Right ventricle myocardium superior (tissue), 1 donor: Measurements from ENCODE around the gene THEM5. TPM values are rescaled to one million over a fixed set of nuclear protein-coding genes. Genes with fewer than 3 reads are reported as not detected.
"Not testable (repeated sequence)": the region's sequence is repeated elsewhere in the genome, so short reads cannot be mapped to it uniquely, and the experiment has no call there.

ENCODE experiments used
- ATAC-seq: fragments of 200-7000 bp; cut with Tn5 transposase; one replicate; pipeline ENCODE4 v1.9.1; 2020; ENCODE audit warnings: mild to moderate bottlenecking; ENCODE audit not compliant: poor library complexity
- DNase-seq: peaks from one replicate; pipeline ENCODE4 v3.0.0-alpha.2; 2020
- intact Hi-C: fragments of 100-400 bp; cut with DNase I; formaldehyde crosslinking; loops from one replicate; pipeline ENCODE4 v1.11.2; 2022
- long read RNA-seq: library from polyadenylated mRNA; unstranded; transcript quantifications from one replicate; pipeline ENCODE4 v2.0.0, GENCODE V29; 2021
- total RNA-seq: library from RNA; stranded (reverse); fragmentation: NEBNext Ultra II Directional; extraction: Animal tissue kit (Norgen Biotek cat#: 25700); gene quantifications from one replicate; pipeline ENCODE4 v1.2.1, GENCODE V29; 2021
- donor health status: DM: no; HTN: yes; CAD: no; lungs with severe emphysema.

The THEM5 gene
- not detected for total RNA-seq
- long read RNA-seq = 0 reads

- no peak for ATAC-seq
- DNase-seq = no peak
- intact Hi-C loops = no loop called here
Observed at GRCh38 chr1:151853411-151853943, at the start of gene THEM5. Gene THEM5, minus strand, starts transcription at chr1:151853712. Its CDS starts 147 bp downstream, at chr1:151853565.

- DNase-seq (no peak), ATAC-seq (no peak)
- intact Hi-C loops = no loop called here
Observed at GRCh38 chr1:151902858-151903257, 49.3 kb upstream of the THEM5 start.

- DNase-seq, ATAC-seq, intact Hi-C loops: not testable (repeated sequence)
Observed at GRCh38 chr1:151900804-151901203, 47.3 kb upstream of the THEM5 start.

GRCh38 chr1:151898519-151898991 is 45.0 kb upstream of the THEM5 start:
- ATAC-seq (peak; percentile 10), DNase-seq (no peak)
- intact Hi-C loops = no loop called here

GRCh38 chr1:151897991-151898431 is 44.5 kb upstream of the THEM5 start:
- ATAC-seq = peak; percentile 12
- intact Hi-C loops = no loop called here

GRCh38 chr1:151893176-151893924 is 39.8 kb upstream of the THEM5 start:
- intact Hi-C loops = no loop called here
- ATAC-seq (no peak), DNase-seq (no peak)

More at GRCh38 chr1:151897991-151898431, 44.5 kb upstream of the THEM5 start:
- DNase-seq = no peak

GRCh38 chr1:151892190-151892589 is 38.7 kb upstream of the THEM5 start:
- ATAC-seq = no peak
- no peak for DNase-seq
- intact Hi-C loops = no loop called here

GRCh38 chr1:151891512-151891911 is 38.0 kb upstream of the THEM5 start:
- intact Hi-C loops = no loop called here
- ATAC-seq = no peak
- DNase-seq = no peak

GRCh38 chr1:151888972-151889570 is 35.6 kb upstream of the THEM5 start:
- no peak for DNase-seq
- intact Hi-C loops = no loop called here
- no peak for ATAC-seq

- intact Hi-C loops = no loop called here
- no peak for DNase-seq
- ATAC-seq = no peak
Observed at GRCh38 chr1:151887028-151887427, 33.5 kb upstream of the THEM5 start.

GRCh38 chr1:151885479-151885878 is 32.0 kb upstream of the THEM5 start:
- intact Hi-C loops = no loop called here
- no peak for ATAC-seq

GRCh38 chr1:151884879-151885278 is 31.4 kb upstream of the THEM5 start:
- DNase-seq, intact Hi-C loops, ATAC-seq: not testable (repeated sequence)

More at GRCh38 chr1:151885479-151885878, 32.0 kb upstream of the THEM5 start:
- DNase-seq = no peak

- DNase-seq, ATAC-seq, intact Hi-C loops: not testable (repeated sequence)
Observed at GRCh38 chr1:151884445-151884844, 30.9 kb upstream of the THEM5 start.

GRCh38 chr1:151883898-151884297 is 30.4 kb upstream of the THEM5 start:
- intact Hi-C loops, ATAC-seq, DNase-seq: not testable (repeated sequence)

GRCh38 chr1:151882918-151883317 is 29.4 kb upstream of the THEM5 start:
- not testable (repeated sequence) for ATAC-seq, DNase-seq

GRCh38 chr1:151882466-151882865 is 29.0 kb upstream of the THEM5 start:
- DNase-seq (no peak), ATAC-seq (no peak)
- intact Hi-C loops = no loop called here

More at GRCh38 chr1:151882918-151883317, 29.4 kb upstream of the THEM5 start:
- intact Hi-C loops = not testable (repeated sequence)

- no peak for ATAC-seq
- DNase-seq = no peak
- intact Hi-C loops = no loop called here
Observed at GRCh38 chr1:151881479-151881878, 28.0 kb upstream of the THEM5 start.

- intact Hi-C loops = no loop called here
- ATAC-seq (no peak), DNase-seq (no peak)
Observed at GRCh38 chr1:151875419-151876097, 22.0 kb upstream of the THEM5 start.

GRCh38 chr1:151872776-151873175 is 19.3 kb upstream of the THEM5 start:
- ATAC-seq, DNase-seq, intact Hi-C loops: not testable (repeated sequence)
